ENCODE results near the gene CSNK1A1.
"Not testable (repeated sequence)": the region's sequence is repeated elsewhere in the genome, so short reads cannot be mapped to it uniquely, and the experiment has no call there.

CSNK1A1 gene

GRCh38 chr5:149464796-149465489 is 86.3 kb downstream of the CSNK1A1 start:
- in situ Hi-C loops (cut with HindIII; ENCODE audit: low sequenced_read_pairs) = no loop called here

- in situ Hi-C loops (cut with HindIII; ENCODE audit: low sequenced_read_pairs) = not testable (repeated sequence)
Observed at GRCh38 chr5:149461907-149462306, 89.3 kb downstream of the CSNK1A1 start.

GRCh38 chr5:149459891-149460290 is 91.3 kb downstream of the CSNK1A1 start:
- in situ Hi-C loops (cut with HindIII; ENCODE audit: low sequenced_read_pairs) = no loop called here

GRCh38 chr5:149457393-149457763 is 93.9 kb downstream of the CSNK1A1 start:
- in situ Hi-C loops (cut with HindIII; ENCODE audit: low sequenced_read_pairs) = no loop called here

- in situ Hi-C loops (cut with HindIII; ENCODE audit: low sequenced_read_pairs) = no loop called here
Observed at GRCh38 chr5:149456597-149457392, 94.4 kb downstream of the CSNK1A1 start.

- in situ Hi-C loops (cut with HindIII; ENCODE audit: low sequenced_read_pairs) = no loop called here
Observed at GRCh38 chr5:149455889-149456409, 95.3 kb downstream of the CSNK1A1 start.

GRCh38 chr5:149453618-149454415 is 97.4 kb downstream of the CSNK1A1 start:
- in situ Hi-C loops (cut with HindIII; ENCODE audit: low sequenced_read_pairs) = no loop called here

GRCh38 chr5:149452665-149453617 is 98.3 kb downstream of the CSNK1A1 start:
- in situ Hi-C loops (cut with HindIII; ENCODE audit: low sequenced_read_pairs) = no loop called here

GRCh38 chr5:149452007-149452664 is 99.1 kb downstream of the CSNK1A1 start:
- in situ Hi-C loops (cut with HindIII; ENCODE audit: low sequenced_read_pairs) = no loop called here

- in situ Hi-C loops (cut with HindIII; ENCODE audit: low sequenced_read_pairs) = no loop called here
Observed at GRCh38 chr5:149450199-149450598, 101.0 kb downstream of the CSNK1A1 start.

GRCh38 chr5:149448831-149449714 is 102.2 kb downstream of the CSNK1A1 start:
- in situ Hi-C loops (cut with HindIII; ENCODE audit: low sequenced_read_pairs) = no loop called here

- in situ Hi-C loops (cut with HindIII; ENCODE audit: low sequenced_read_pairs) = no loop called here
Observed at GRCh38 chr5:149448431-149448830, 102.8 kb downstream of the CSNK1A1 start.

- in situ Hi-C loops (cut with HindIII; ENCODE audit: low sequenced_read_pairs) = no loop called here
Observed at GRCh38 chr5:149447373-149448367, 103.6 kb downstream of the CSNK1A1 start.

GRCh38 chr5:149446794-149447193 is 104.4 kb downstream of the CSNK1A1 start:
- in situ Hi-C loops (cut with HindIII; ENCODE audit: low sequenced_read_pairs) = not testable (repeated sequence)

- in situ Hi-C loops (cut with HindIII; ENCODE audit: low sequenced_read_pairs) = no loop called here
Observed at GRCh38 chr5:149445739-149446369, 105.4 kb downstream of the CSNK1A1 start.

- in situ Hi-C loops (cut with HindIII; ENCODE audit: low sequenced_read_pairs) = no loop called here
Observed at GRCh38 chr5:149445343-149445738, 105.9 kb downstream of the CSNK1A1 start.

GRCh38 chr5:149444430-149444829 is 106.8 kb downstream of the CSNK1A1 start:
- in situ Hi-C loops (cut with HindIII; ENCODE audit: low sequenced_read_pairs) = loop anchor here (5.0 kb wide), 2 partner anchors 68 to 77 kb away; no protein-coding TSS in a partner anchor

Data from endothelial cell of hepatic sinusoid (primary cell).